SK-N-MC (cell line): ENCODE results near the gene CNMD.

ENCODE experiments used
- DNase-seq: peaks from one replicate; pipeline ENCODE4 v3.0.0-alpha.2; 2011; ENCODE audit warnings: low read depth, low spot score
- H3K27ac ChIP-seq: fragments of 200-600 bp; sonication (generic); 2 replicates; pipeline ENCODE4 v1.5.1; 2016; ENCODE audit warnings: mixed run types
- H3K36me3 ChIP-seq: fragments of 200-600 bp; sonication (generic); 2 replicates; pipeline ENCODE4 v1.6.1; 2017; ENCODE audit warnings: antibody characterized with exemption, low read length, mixed read lengths; ENCODE audit not compliant: insufficient read depth
- H3K4me3 ChIP-seq: fragments of 200-600 bp; sonication (generic); 2 replicates; pipeline ENCODE4 v1.5.1; 2016
- H3K9ac ChIP-seq: fragments of 200-600 bp; sonication (generic); 2 replicates; pipeline ENCODE4 v1.8.0; 2017; ENCODE audit warnings: mixed run types, mixed read lengths; ENCODE audit not compliant: insufficient read length
- H3K9me3 ChIP-seq: fragments of 200-600 bp; sonication (generic); 2 replicates; pipeline ENCODE4 v1.6.1; 2017; ENCODE audit warnings: low read depth, mild to moderate bottlenecking, antibody characterized with exemption, low read length, moderate library complexity, mixed read lengths
- EZH2 ChIP-seq: fragments of 200-600 bp; sonication (generic); IDR thresholded peaks from one replicate; pipeline ENCODE4 v1.6.1; 2017; ENCODE audit warnings: antibody characterized with exemption
- FOXP2 ChIP-seq: optimal IDR thresholded peaks from 2 replicates; pipeline ENCODE3; 2011; ENCODE audit warnings: mild to moderate bottlenecking, moderate library complexity; ENCODE audit not compliant: insufficient read depth; ENCODE audit errors: extremely low read length, control extremely low read depth
- POLR2AphosphoS5 ChIP-seq: IDR thresholded peaks from 2 replicates; pipeline ENCODE4 v1.6.1; 2012; ENCODE audit warnings: mild to moderate bottlenecking, low read depth, low read length, borderline replicate concordance

CNMD gene

GRCh38 chr13:52751196-52751595 is 11.6 kb upstream of the CNMD start:
- no peak overlapping the region for H3K4me3 ChIP-seq
- TF ChIP-seq POLR2AphosphoS5 (no peak), EZH2 (no peak), FOXP2 (no peak)
- no peak overlapping the region for H3K27ac ChIP-seq
- no peaks in the 10 kb centered on the region for H3K9me3 ChIP-seq
- H3K9ac ChIP-seq: no peak overlapping the region
- H3K36me3 ChIP-seq: no peaks in the 10 kb centered on the region
- DNase-seq: no peak

- no peak overlapping the region for H3K9ac ChIP-seq
- no peaks in the 10 kb centered on the region for H3K36me3 ChIP-seq
- no peak overlapping the region for H3K27ac ChIP-seq
- no peak for TF ChIP-seq POLR2AphosphoS5
- TF ChIP-seq FOXP2: no peak
- DNase-seq: no peak
- H3K4me3 ChIP-seq: no peak overlapping the region
- H3K9me3 ChIP-seq: no peaks in the 10 kb centered on the region
These were observed 11.1 kb upstream of the CNMD start for GRCh38 chr13:52750713-52751112.

GRCh38 chr13:52749419-52749818 is 9.8 kb upstream of the CNMD start:
- H3K9ac ChIP-seq: no peak overlapping the region
- no peaks in the 10 kb centered on the region for H3K36me3 ChIP-seq
- no peak for TF ChIP-seq POLR2AphosphoS5
- no peak for TF ChIP-seq EZH2
- no peak for TF ChIP-seq FOXP2
- no peak overlapping the region for H3K27ac ChIP-seq
- H3K4me3 ChIP-seq: no peak overlapping the region
- DNase-seq: no peak
- no peaks in the 10 kb centered on the region for H3K9me3 ChIP-seq

- H3K9ac ChIP-seq: no peak overlapping the region
- TF ChIP-seq EZH2: no peak
- no peak for TF ChIP-seq POLR2AphosphoS5
- no peak for TF ChIP-seq FOXP2
- DNase-seq: no peak
These were observed 6.5 kb upstream of the CNMD start for GRCh38 chr13:52746141-52746540.

GRCh38 chr13:52744842-52745375 is 5.3 kb upstream of the CNMD start:
- Histone ChIP-seq H3K27ac (no peak overlapping the region), H3K9me3 (no peaks in the 10 kb centered on the region), H3K36me3 (no peaks in the 10 kb centered on the region), H3K4me3 (no peak overlapping the region), H3K9ac (no peak overlapping the region)
- TF ChIP-seq POLR2AphosphoS5: no peak
- no peak for TF ChIP-seq EZH2
- TF ChIP-seq FOXP2: no peak
- DNase-seq: no peak

More at GRCh38 chr13:52746141-52746540, 6.5 kb upstream of the CNMD start:
- H3K9me3 ChIP-seq: no peaks in the 10 kb centered on the region
- H3K4me3 ChIP-seq: no peak overlapping the region
- no peak overlapping the region for H3K27ac ChIP-seq
- H3K36me3 ChIP-seq: no peaks in the 10 kb centered on the region

GRCh38 chr13:52743988-52744387 is 4.4 kb upstream of the CNMD start:
- no peak for TF ChIP-seq FOXP2
- TF ChIP-seq POLR2AphosphoS5: no peak
- TF ChIP-seq EZH2: no peak
- Histone ChIP-seq H3K4me3 (no peak overlapping the region), H3K9ac (no peak overlapping the region), H3K9me3 (no peaks in the 10 kb centered on the region), H3K36me3 (no peaks in the 10 kb centered on the region), H3K27ac (no peak overlapping the region)
- DNase-seq: no peak

- no peak for DNase-seq
- Histone ChIP-seq H3K9me3 (no peaks in the 10 kb centered on the region), H3K27ac (no peak overlapping the region), H3K36me3 (no peaks in the 10 kb centered on the region), H3K4me3 (no peak overlapping the region), H3K9ac (no peak overlapping the region)
- TF ChIP-seq EZH2 (no peak), FOXP2 (no peak), POLR2AphosphoS5 (no peak)
These were observed 3.9 kb upstream of the CNMD start for GRCh38 chr13:52743569-52743968.

- Histone ChIP-seq H3K9ac (no peak overlapping the region), H3K27ac (no peak overlapping the region), H3K9me3 (no peaks in the 10 kb centered on the region), H3K4me3 (no peak overlapping the region), H3K36me3 (no peaks in the 10 kb centered on the region)
- DNase-seq: no peak
- TF ChIP-seq POLR2AphosphoS5: no peak
- TF ChIP-seq EZH2: no peak
- no peak for TF ChIP-seq FOXP2
These were observed 727 bp downstream of the CNMD start for GRCh38 chr13:52738719-52739467.
